Endodermal cell (in vitro differentiated cells): ENCODE data around the gene PRKACG. TPM values are rescaled to one million over a fixed set of nuclear protein-coding genes. Genes with fewer than 3 reads are reported as not detected.

Experiments used
- DNase-seq: peaks from one replicate; pipeline ENCODE4 v3.0.0-alpha.2; 2017
- H3K27ac ChIP-seq: 2 replicates; pipeline ENCODE4 v1.5.1; 2013; ENCODE audit warnings: mild to moderate bottlenecking, low read depth, low read length, moderate library complexity
- H3K27me3 ChIP-seq: 2 replicates; pipeline ENCODE4 v1.6.1; 2013; ENCODE audit warnings: mild to moderate bottlenecking, low read length, moderate library complexity; ENCODE audit not compliant: insufficient read depth, control insufficient read depth, poor library complexity, severe bottlenecking
- H3K36me3 ChIP-seq: 2 replicates; pipeline ENCODE4 v1.7.0; 2013; ENCODE audit warnings: mild to moderate bottlenecking, low read length, moderate library complexity; ENCODE audit not compliant: control insufficient read depth, insufficient read depth
- H3K4me1 ChIP-seq: one replicate; pipeline ENCODE4 v1.7.0; 2013; ENCODE audit warnings: low read length; ENCODE audit not compliant: control insufficient read depth, insufficient read depth
- H3K4me3 ChIP-seq: 2 replicates; pipeline ENCODE4 v1.5.1; 2013; ENCODE audit warnings: mild to moderate bottlenecking, low read length, moderate library complexity
- H3K9ac ChIP-seq: 2 replicates; pipeline ENCODE4 v1.6.1; 2013; ENCODE audit warnings: mild to moderate bottlenecking, low read length, moderate library complexity; ENCODE audit not compliant: poor library complexity, severe bottlenecking; ENCODE audit errors: extremely low read depth
- H3K9me3 ChIP-seq: 2 replicates; pipeline ENCODE4 v1.6.1; 2013; ENCODE audit warnings: mild to moderate bottlenecking, low read length, moderate library complexity; ENCODE audit not compliant: control insufficient read depth
- H3K27ac Mint-ChIP-seq: 2 replicates; pipeline ENCODE4 v1.8.0; 2020; ENCODE audit warnings: mixed read lengths
- H3K27me3 Mint-ChIP-seq: 2 replicates; pipeline ENCODE4 v1.8.0; 2021; ENCODE audit warnings: mild to moderate bottlenecking, mixed read lengths; ENCODE audit not compliant: insufficient read depth
- H3K36me3 Mint-ChIP-seq: 2 replicates; pipeline ENCODE4 v1.8.0; 2020; ENCODE audit warnings: low read depth, mixed read lengths
- H3K4me1 Mint-ChIP-seq: 2 replicates; pipeline ENCODE4 v1.8.0; 2020; ENCODE audit warnings: mixed read lengths
- H3K4me3 Mint-ChIP-seq: 2 replicates; pipeline ENCODE4 v1.8.0; 2020; ENCODE audit warnings: mild to moderate bottlenecking, moderate library complexity, mixed read lengths
- H3K9me3 Mint-ChIP-seq: 2 replicates; pipeline ENCODE4 v1.8.0; 2020; ENCODE audit warnings: mild to moderate bottlenecking, mixed read lengths
- WGBS, 2 experiments: methylation state at CpG; one replicate each; pipeline versions ENCODE4 v1.1.5 to v1.1.7; 2013; ENCODE audit warnings: missing lambda C conversion rate in 2 of 2, mixed read lengths in 1 of 2; ENCODE audit not compliant: insufficient coverage in 1 of 2, insufficient read length in 1 of 2; 5-methylcytosine and 5-hydroxymethylcytosine counted together
- total RNA-seq, 2 donors: library from RNA; stranded (reverse); fragmentation: NEBNext Ultra II Directional in 1 of 2; extraction: Animal tissue kit (Norgen Biotek cat#: 25700) in 1 of 2; gene quantifications; 2 replicates in 1 of 2; 3 replicates in 1 of 2; pipeline ENCODE4 v1.2.1, GENCODE V29; 2021
- TF ChIP-seq, protein P1 (sequence below): fragments of 200-600 bp; sonication (generic); conservative IDR thresholded peaks from 2 replicates; pipeline ENCODE4 v1.5.0; 2021; ENCODE audit warnings: antibody characterized with exemption, mild to moderate bottlenecking

PRKACG gene
- total RNA-seq, 2 donors from 2014 or later: not detected

DNA sequence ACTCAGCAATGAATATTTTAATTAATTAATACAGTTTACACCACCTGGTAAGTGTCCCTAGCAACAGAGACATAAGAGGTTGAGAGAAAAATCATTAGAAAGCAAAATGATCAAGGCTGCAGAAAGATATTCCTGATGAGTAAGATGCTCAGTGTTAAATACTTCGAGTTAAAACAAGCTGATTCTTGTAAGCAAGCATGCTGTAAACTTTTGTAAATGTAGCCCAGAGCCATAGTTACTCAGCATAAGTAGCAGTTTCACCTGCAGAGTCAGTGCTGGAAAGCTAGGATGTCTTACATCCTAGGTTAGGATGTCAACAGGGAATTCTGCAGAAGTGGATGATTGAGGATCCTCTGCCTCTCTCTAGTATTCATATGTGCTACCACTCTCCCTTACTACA is 4.2 kb downstream of the PRKACG start:
- peaks cover 14% of the 10 kb centered on the region for H3K36me3 ChIP-seq
- H3K9ac ChIP-seq: no peak overlapping the region
- Mint-ChIP-seq H3K4me3 (no peak overlapping the region), H3K27ac (no peak overlapping the region), H3K4me1 (no peaks in the 10 kb centered on the region), H3K9me3 (peaks cover 9% of the 10 kb centered on the region), H3K36me3 (no peaks in the 10 kb centered on the region), H3K27me3 (no peaks in the 10 kb centered on the region)
- H3K4me1 ChIP-seq: no peaks in the 10 kb centered on the region
- no peak overlapping the region for H3K4me3 ChIP-seq
- no peaks in the 10 kb centered on the region for H3K27me3 ChIP-seq
- DNase-seq: peak; percentile 1
- TF ChIP-seq, protein P1, sequence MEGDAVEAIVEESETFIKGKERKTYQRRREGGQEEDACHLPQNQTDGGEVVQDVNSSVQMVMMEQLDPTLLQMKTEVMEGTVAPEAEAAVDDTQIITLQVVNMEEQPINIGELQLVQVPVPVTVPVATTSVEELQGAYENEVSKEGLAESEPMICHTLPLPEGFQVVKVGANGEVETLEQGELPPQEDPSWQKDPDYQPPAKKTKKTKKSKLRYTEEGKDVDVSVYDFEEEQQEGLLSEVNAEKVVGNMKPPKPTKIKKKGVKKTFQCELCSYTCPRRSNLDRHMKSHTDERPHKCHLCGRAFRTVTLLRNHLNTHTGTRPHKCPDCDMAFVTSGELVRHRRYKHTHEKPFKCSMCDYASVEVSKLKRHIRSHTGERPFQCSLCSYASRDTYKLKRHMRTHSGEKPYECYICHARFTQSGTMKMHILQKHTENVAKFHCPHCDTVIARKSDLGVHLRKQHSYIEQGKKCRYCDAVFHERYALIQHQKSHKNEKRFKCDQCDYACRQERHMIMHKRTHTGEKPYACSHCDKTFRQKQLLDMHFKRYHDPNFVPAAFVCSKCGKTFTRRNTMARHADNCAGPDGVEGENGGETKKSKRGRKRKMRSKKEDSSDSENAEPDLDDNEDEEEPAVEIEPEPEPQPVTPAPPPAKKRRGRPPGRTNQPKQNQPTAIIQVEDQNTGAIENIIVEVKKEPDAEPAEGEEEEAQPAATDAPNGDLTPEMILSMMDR: no peak
- H3K9me3 ChIP-seq: no peaks in the 10 kb centered on the region
- H3K27ac ChIP-seq: no peak overlapping the region
- 81 to 85% methylated on average over 1 of the region's 1 CpG for WGBS, 2 experiments

DNA sequence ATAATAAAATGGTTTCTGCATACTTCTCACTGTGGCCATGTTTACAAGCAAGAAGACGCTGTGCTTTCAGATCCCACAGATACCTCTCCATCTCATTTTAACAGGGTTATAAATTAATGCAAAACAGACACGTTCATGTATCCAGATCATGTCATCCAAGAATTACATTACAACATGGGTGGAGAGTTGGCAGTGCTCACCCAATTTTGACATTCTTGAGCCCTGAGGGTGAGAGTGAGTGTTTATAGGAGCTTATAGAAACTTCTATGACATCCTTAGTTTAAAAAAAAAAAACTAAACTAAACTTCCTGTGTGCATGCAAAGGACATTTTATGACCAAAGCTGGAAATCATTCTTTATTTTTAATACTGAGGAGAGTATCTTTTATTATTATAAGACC is 9.1 kb downstream of the PRKACG start:
- Mint-ChIP-seq H3K27me3 (no peaks in the 10 kb centered on the region), H3K4me3 (no peak overlapping the region), H3K9me3 (no peaks in the 10 kb centered on the region), H3K36me3 (peaks cover 3% of the 10 kb centered on the region), H3K27ac (no peak overlapping the region), H3K4me1 (no peaks in the 10 kb centered on the region)
- Histone ChIP-seq H3K27me3 (no peaks in the 10 kb centered on the region), H3K9ac (no peak overlapping the region), H3K27ac (no peak overlapping the region), H3K4me3 (no peak overlapping the region), H3K4me1 (no peaks in the 10 kb centered on the region), H3K36me3 (peaks cover 14% of the 10 kb centered on the region), H3K9me3 (no peaks in the 10 kb centered on the region)
- TF ChIP-seq, protein P1: no peak
- WGBS, 2 experiments: 85 to 100% methylated on average over 1 to 2 of the region's 2 CpGs
- no peak for DNase-seq

DNA sequence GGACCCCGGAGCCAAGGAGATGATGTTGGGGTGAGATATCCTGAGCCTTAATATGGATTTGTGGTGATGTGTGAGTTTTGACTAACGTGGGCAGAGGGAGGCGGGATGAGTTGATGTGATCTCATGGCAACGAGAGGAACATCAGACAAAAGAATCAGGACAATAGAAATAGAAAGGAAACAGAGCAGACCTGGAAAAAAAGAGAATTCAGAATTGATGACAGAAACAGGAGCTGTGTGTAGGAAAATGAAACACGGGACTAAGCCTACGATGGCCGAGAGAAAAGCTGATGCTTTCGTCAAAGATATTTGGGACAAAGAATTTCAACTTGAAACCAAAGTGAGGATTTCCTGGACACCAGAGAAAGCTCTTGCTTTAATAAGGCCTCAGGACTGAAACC is 10.9 kb downstream of the PRKACG start:
- Mint-ChIP-seq H3K27me3 (no peaks in the 10 kb centered on the region), H3K4me3 (no peak overlapping the region), H3K36me3 (peaks cover 3% of the 10 kb centered on the region), H3K9me3 (no peaks in the 10 kb centered on the region), H3K27ac (no peak overlapping the region), H3K4me1 (peaks cover 13% of the 10 kb centered on the region)
- TF ChIP-seq, protein P1: no peak
- 81 to 83% methylated on average over 8 of the region's 8 CpGs for WGBS, 2 experiments
- H3K9ac ChIP-seq: no peak overlapping the region
- peaks cover 3% of the 10 kb centered on the region for H3K36me3 ChIP-seq
- no peak for DNase-seq
- H3K4me1 ChIP-seq: peaks cover 4% of the 10 kb centered on the region
- H3K27me3 ChIP-seq: no peaks in the 10 kb centered on the region
- no peak overlapping the region for H3K27ac ChIP-seq
- H3K9me3 ChIP-seq: no peaks in the 10 kb centered on the region
- no peak overlapping the region for H3K4me3 ChIP-seq
